H1 (cell line): ENCODE measurements around the gene SYNGR3. TPM values are rescaled to one million over a fixed set of nuclear protein-coding genes. Genes with fewer than 3 reads are reported as not detected.

Source experiments
- CTCF ChIA-PET: fragments of 300-600 bp; sonication (Branson Sonifier 250); formaldehyde crosslinking; loops from one replicate; lab custom pipeline; 2021; ENCODE audit not compliant: partially characterized antibody; lab: Charles Lee
- POLR2A ChIA-PET: fragments of 300-600 bp; sonication (Branson Sonifier 250); formaldehyde crosslinking; loops from one replicate; lab custom pipeline; 2021; ENCODE audit warnings: inconsistent platforms; ENCODE audit not compliant: partially characterized antibody; lab: Charles Lee
- DNase-seq, 2 experiments: peaks; one replicate each; pipeline versions ENCODE4 v3.0.0 to v3.0.0-alpha.2; 2010 to 2022; ENCODE audit warnings: low spot score in 2 of 2, low read depth in 1 of 2, mixed read lengths in 1 of 2
- FAIRE-seq: peaks from 2 replicates; lab custom pipeline; 2011; peaks lifted over from hg19 to GRCh38; lab: Jason Lieb, UNC
- H2AFZ ChIP-seq: 2 replicates; pipeline ENCODE4 v1.8.1; 2012; ENCODE audit warnings: low read length, inconsistent platforms
- H2AK5ac ChIP-seq: 2 replicates; pipeline ENCODE4 v1.6.1; 2013; ENCODE audit warnings: low read depth, low read length
- H2BK120ac ChIP-seq: replicated peaks from 2 replicates; pipeline ENCODE3; 2013; ENCODE audit warnings: low read depth, low read length, inconsistent platforms
- H2BK12ac ChIP-seq: 2 replicates; pipeline ENCODE4 v1.6.1; 2013; ENCODE audit warnings: low read depth, low read length
- H2BK15ac ChIP-seq: 2 replicates; pipeline ENCODE4 v1.6.1; 2013; ENCODE audit warnings: low read length
- H2BK20ac ChIP-seq: 2 replicates; pipeline ENCODE4 v1.6.1; 2013; ENCODE audit warnings: low read length
- H2BK5ac ChIP-seq: 2 replicates; pipeline ENCODE4 v1.6.1; 2013; ENCODE audit warnings: low read depth, low read length
- H3K14ac ChIP-seq: 2 replicates; pipeline ENCODE4 v1.6.1; 2013; ENCODE audit warnings: inconsistent platforms; ENCODE audit not compliant: insufficient read length
- H3K18ac ChIP-seq: 2 replicates; pipeline ENCODE4 v1.6.1; 2013; ENCODE audit warnings: low read length; ENCODE audit errors: extremely low read depth
- H3K23ac ChIP-seq: 2 replicates; pipeline ENCODE4 v1.6.1; 2013; ENCODE audit warnings: inconsistent platforms; ENCODE audit not compliant: insufficient read length
- H3K23me2 ChIP-seq: 2 replicates; pipeline ENCODE4 v1.6.1; 2013; ENCODE audit warnings: low read depth, low read length
- H3K27ac ChIP-seq: 2 replicates; pipeline ENCODE4 v1.6.1; 2011; ENCODE audit warnings: low read depth, low read length, inconsistent platforms
- H3K27me3 ChIP-seq, 4 experiments: replicated peaks in 1 of 4; 1 replicate in 1 of 4; 2 replicates in 3 of 4; pipeline versions ENCODE4 v1.6.1 to v1.8.1; 2011 to 2013; ENCODE audit warnings: low read length in 3 of 4, mild to moderate bottlenecking in 3 of 4, inconsistent platforms in 2 of 4, mixed read lengths in 2 of 4, moderate library complexity in 1 of 4; ENCODE audit not compliant: control insufficient read depth in 3 of 4, insufficient read depth in 3 of 4; ENCODE audit errors: extremely low read depth in 1 of 4
- H3K36me3 ChIP-seq, 4 experiments: 2 replicates each; pipeline versions ENCODE4 v1.6.1 to v1.8.1; 2011 to 2013; ENCODE audit warnings: mild to moderate bottlenecking in 4 of 4, low read length in 3 of 4, moderate library complexity in 2 of 4, control low read depth in 1 of 4, inconsistent platforms in 1 of 4; ENCODE audit not compliant: insufficient read depth in 4 of 4, control insufficient read depth in 2 of 4
- H3K4ac ChIP-seq: replicated peaks from 2 replicates; pipeline ENCODE3; 2013; ENCODE audit warnings: low read length, low read depth, mixed read lengths, inconsistent platforms; ENCODE audit not compliant: insufficient read length
- H3K4me1 ChIP-seq, 4 experiments: replicated peaks in 1 of 4; 1 replicate in 1 of 4; 2 replicates in 3 of 4; pipeline versions ENCODE4 v1.6.1 to v1.8.1; 2011 to 2013; ENCODE audit warnings: low read length in 3 of 4, inconsistent platforms in 2 of 4, mixed read lengths in 1 of 4; ENCODE audit not compliant: insufficient read depth in 4 of 4, control insufficient read depth in 3 of 4
- H3K4me2 ChIP-seq, 2 experiments: 2 replicates each; pipeline versions ENCODE4 v1.6.1 to v1.8.1; 2011 to 2013; ENCODE audit warnings: low read depth in 2 of 2, low read length in 2 of 2, control low read depth in 1 of 2, inconsistent platforms in 1 of 2, mild to moderate bottlenecking in 1 of 2; ENCODE audit not compliant: insufficient read depth in 1 of 2
- H3K4me3 ChIP-seq, 4 experiments: fragments of 200-600, 300-600 bp in 1 of 4; sonication (generic), shearing (Covaris generic), sonication (Bioruptor Twin) in 1 of 4; 2 replicates each; pipeline versions ENCODE4 v1.5.1 to v1.8.1; 2011 to 2016; ENCODE audit warnings: low read length in 4 of 4, low read depth in 3 of 4, control low read depth in 2 of 4, inconsistent platforms in 2 of 4, mild to moderate bottlenecking in 2 of 4, mixed read lengths in 1 of 4, moderate library complexity in 1 of 4; ENCODE audit not compliant: insufficient read depth in 2 of 4; ENCODE audit errors: extremely low read depth in 1 of 4
- H3K56ac ChIP-seq: replicated peaks from 2 replicates; pipeline ENCODE3; 2013; ENCODE audit warnings: low read depth, mild to moderate bottlenecking, mixed read lengths, low read length, inconsistent platforms; ENCODE audit not compliant: insufficient read length
- H3K79me1 ChIP-seq: 2 replicates; pipeline ENCODE4 v1.6.1; 2013; ENCODE audit warnings: low read depth, low read length, control low read depth
- H3K79me2 ChIP-seq, 2 experiments: 2 replicates each; pipeline versions ENCODE4 v1.6.1 to v1.8.1; 2012 to 2013; ENCODE audit warnings: low read length in 2 of 2, mild to moderate bottlenecking in 2 of 2, inconsistent platforms in 1 of 2; ENCODE audit not compliant: insufficient read depth in 2 of 2, control insufficient read depth in 1 of 2
- H3K9ac ChIP-seq, 4 experiments: replicated peaks in 1 of 4; 1 replicate in 1 of 4; 2 replicates in 3 of 4; pipeline versions ENCODE4 v1.6.1 to v1.8.1; 2011 to 2013; ENCODE audit warnings: low read depth in 3 of 4, low read length in 3 of 4, control low read depth in 2 of 4, mild to moderate bottlenecking in 2 of 4, moderate library complexity in 2 of 4, inconsistent platforms in 1 of 4; ENCODE audit errors: extremely low read depth in 1 of 4
- H3K9me3 ChIP-seq, 2 experiments: 2 replicates each; pipeline versions ENCODE4 v1.6.1 to v1.8.1; 2012 to 2013; ENCODE audit warnings: mild to moderate bottlenecking in 2 of 2, moderate library complexity in 2 of 2, control low read depth in 1 of 2, inconsistent platforms in 1 of 2, low read depth in 1 of 2, low read length in 1 of 2, mixed read lengths in 1 of 2; ENCODE audit not compliant: insufficient read depth in 2 of 2
- H4K20me1 ChIP-seq, 2 experiments: replicated peaks in 1 of 2; 2 replicates each; pipeline versions ENCODE3 to v1.8.1; 2011 to 2013; ENCODE audit warnings: inconsistent platforms in 2 of 2, low read length in 2 of 2, mild to moderate bottlenecking in 1 of 2; ENCODE audit not compliant: insufficient read depth in 2 of 2, control insufficient read depth in 1 of 2
- H4K5ac ChIP-seq: 2 replicates; pipeline ENCODE4 v1.6.1; 2013; ENCODE audit warnings: low read length, low read depth, mixed read lengths, inconsistent platforms; ENCODE audit not compliant: insufficient read length
- H4K8ac ChIP-seq: 2 replicates; pipeline ENCODE4 v1.8.0; 2013; ENCODE audit warnings: mild to moderate bottlenecking, moderate library complexity, low read length, inconsistent platforms; ENCODE audit not compliant: insufficient read depth; ENCODE audit errors: extremely low read depth
- H4K91ac ChIP-seq: replicated peaks from 2 replicates; pipeline ENCODE3; 2013; ENCODE audit warnings: low read length, mixed read lengths, inconsistent platforms; ENCODE audit not compliant: insufficient read length
- CBX8 ChIP-seq: fragments of 300-800, 300-1000 bp; sonication (generic); IDR thresholded peaks from 2 replicates; pipeline ENCODE4 v1.7.1; 2016; ENCODE audit warnings: low read depth, low read length, borderline replicate concordance
- KDM4A ChIP-seq: IDR thresholded peaks from one replicate; pipeline ENCODE4 v1.7.1; 2012; ENCODE audit warnings: low read depth, mild to moderate bottlenecking, moderate library complexity, low read length, inconsistent platforms; ENCODE audit not compliant: severe bottlenecking
- MAX ChIP-seq: IDR thresholded peaks from 2 replicates; pipeline ENCODE4 v1.6.1; 2012; ENCODE audit warnings: inconsistent platforms
- RAD21 ChIP-seq, 2 experiments: IDR thresholded peaks in 1 of 2; conservative IDR thresholded peaks in 1 of 2; 2 replicates each; pipeline ENCODE4 v1.6.1; 2011; ENCODE audit warnings: low read depth in 2 of 2, low read length in 2 of 2, improper control_type of control experiment in 1 of 2, inconsistent platforms in 1 of 2, mild to moderate bottlenecking in 1 of 2, moderate library complexity in 1 of 2
- WGBS, 2 experiments: shearing (Covaris generic) in 1 of 2; methylation state at CpG; one replicate each; pipeline versions ENCODE4 v1.1.6 to v1.1.7; 2013 to 2015; ENCODE audit warnings: low lambda C conversion rate in 2 of 2, mixed read lengths in 2 of 2, inconsistent platforms in 1 of 2, low coverage in 1 of 2, missing lambda C conversion rate in 1 of 2; ENCODE audit not compliant: insufficient replicate concordance in 2 of 2, insufficient coverage in 1 of 2, insufficient read length in 1 of 2; ENCODE audit errors: extremely low coverage in 1 of 2, missing lambda C conversion rate in 1 of 2; 5-methylcytosine and 5-hydroxymethylcytosine counted together
- polyA plus RNA-seq, 7 experiments: library from polyadenylated mRNA; depleted of rRNA in 3 of 7; stranded (reverse) in 5 of 7; unstranded in 2 of 7; fragments of >200 nt in 5 of 7; fragments of 200-250 nt in 2 of 7; gene quantifications; 1 replicate in 5 of 7; 2 replicates in 1 of 7; 4 replicates in 1 of 7; pipeline versions ENCODE4 v1.2.1 to v1.2.3, GENCODE V29; 2011 to 2013; ENCODE audit warnings: missing spikeins in 2 of 7, mixed read lengths in 2 of 7
- total RNA-seq: library from RNA; stranded (reverse); fragmentation: NEBNext Ultra II Directional; extraction: Animal tissue kit (Norgen Biotek cat#: 25700); gene quantifications from 2 replicates; pipeline ENCODE4 v1.2.1, GENCODE V29; 2021

The SYNGR3 gene
- total and polyA plus RNA-seq, 2 of the 8 experiments (the other 6 are each of a cell fraction or from before 2014, with no cell fraction given), result 36.2 to 49.9 TPM

- H4K91ac ChIP-seq, result no peak overlapping the region
- peaks cover 0 to under 1% (median 0%) of the 10 kb centered on the region in 4 experiments; a peak in 1 of 7 replicates for H3K27me3 ChIP-seq
- ChIA-PET POLR2A (interaction anchor here (2.6 to 28.2 kb wide), 3 partner anchors 20 to 157 kb away, joined by 7 to 736 read pairs (median 9); partner anchors contain the start of genes NDUFB10, RNF151, RPS2 and TBL3), CTCF (interaction anchor here (0.5 to 2.8 kb wide), 4 partner anchors 15 to 294 kb away, joined by 3 to 8 read pairs (median 4); no protein-coding TSS in a partner anchor)
- H3K36me3 ChIP-seq, result peaks cover 24 to 52% (median 42%) of the 10 kb centered on the region in 4 experiments
- FAIRE-seq (no peak), DNase-seq (no peak)
- no peak overlapping the region for H2BK5ac ChIP-seq
- H4K5ac ChIP-seq, result no peak overlapping the region
- no peak overlapping the region for H3K4me3 ChIP-seq
- no peak overlapping the region for H2BK15ac ChIP-seq
- H3K9me3 ChIP-seq, result no peaks in the 10 kb centered on the region
- no peak overlapping the region for H3K56ac ChIP-seq
- WGBS, 2 experiments, result 92% methylated on average over 24 of the region's 27 CpGs; no CpG with 5 or more reads in 1 of the 2 experiments
- no peak overlapping the region for H2BK20ac ChIP-seq
- H3K9ac ChIP-seq, result no peak overlapping the region
- H3K79me2 ChIP-seq, result peaks cover 0 to 5% of the 10 kb centered on the region in 2 experiments; a peak in 1 of 4 replicates
- no peak overlapping the region for H2AFZ ChIP-seq
- no peak overlapping the region for H3K23ac ChIP-seq
- H2AK5ac ChIP-seq, result no peak overlapping the region
- no peak overlapping the region for H3K14ac ChIP-seq
- no peak overlapping the region for H3K27ac ChIP-seq
- no peak overlapping the region for H4K8ac ChIP-seq
- H2BK120ac ChIP-seq, result no peak overlapping the region
- H3K18ac ChIP-seq, result no peak overlapping the region
- no peak overlapping the region for H3K4me2 ChIP-seq
- no peaks in the 10 kb centered on the region for H3K23me2 ChIP-seq
- no peak overlapping the region for H2BK12ac ChIP-seq
- no peaks in the 10 kb centered on the region for H3K79me1 ChIP-seq
- H4K20me1 ChIP-seq, result peaks cover 14 to 29% of the 10 kb centered on the region in 2 experiments
- H3K4ac ChIP-seq, result no peak overlapping the region
- peaks cover 0 to 2% (median under 1%) of the 10 kb centered on the region in 4 experiments; a peak in 3 of 7 replicates for H3K4me1 ChIP-seq
- TF ChIP-seq MAX, result no peak
- no peak for TF ChIP-seq KDM4A
- no peak for TF ChIP-seq CBX8
- TF ChIP-seq RAD21 (IDR thresholded peaks at IDR 0.05 in 1 of 2, conservative IDR thresholded peaks at IDR 0.05 in 1 of 2; ENCODE audit: low read depth in 2 of 2, low read length in 2 of 2), result no peak
Observed at GRCh38 chr16:1998360-1998835, 8.6 kb downstream of the SYNGR3 start.
